ENCODE results near the gene FGG. TPM values are rescaled to one million over a fixed set of nuclear protein-coding genes. Genes with fewer than 3 reads are reported as not detected.

The FGG gene
- total and polyA plus RNA-seq, 2 donors (not counting 1 experiment from before 2014, with no cell fraction given), result not detected

DNA sequence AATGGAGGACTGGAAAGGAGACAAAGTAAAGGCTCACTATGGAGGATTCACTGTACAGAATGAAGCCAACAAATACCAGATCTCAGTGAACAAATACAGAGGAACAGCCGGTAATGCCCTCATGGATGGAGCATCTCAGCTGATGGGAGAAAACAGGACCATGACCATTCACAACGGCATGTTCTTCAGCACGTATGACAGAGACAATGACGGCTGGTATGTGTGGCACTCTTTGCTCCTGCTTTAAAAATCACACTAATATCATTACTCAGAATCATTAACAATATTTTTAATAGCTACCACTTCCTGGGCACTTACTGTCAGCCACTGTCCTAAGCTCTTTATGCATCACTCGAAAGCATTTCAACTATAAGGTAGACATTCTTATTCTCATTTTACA lies 42.9 kb downstream of the FGG start:
- Histone ChIP-seq H3K79me2 (ENCODE audit: control insufficient read depth, insufficient read depth, low read length) (no peaks in the 10 kb centered on the region), H3K4me3 (ENCODE audit: control extremely low read depth in 1 of 5, extremely low read depth in 1 of 5, insufficient read depth in 1 of 5, low read depth in 2 of 5, low read length in 4 of 5) (no peak overlapping the region), H2AFZ (ENCODE audit: insufficient read depth, low read depth, low read length, poor library complexity, severe bottlenecking) (no peak overlapping the region), H3K36me3 (replicated peaks in 1 of 2; ENCODE audit: control extremely low read depth in 1 of 2, control insufficient read depth in 1 of 2, extremely low read depth in 1 of 2, insufficient read depth in 2 of 2, low read length in 1 of 2) (no peaks in the 10 kb centered on the region), H4K20me1 (ENCODE audit: control insufficient read depth, insufficient read depth, low read length, poor library complexity, severe bottlenecking) (no peaks in the 10 kb centered on the region), H3K4me2 (replicated peaks; ENCODE audit: low read depth, low read length, poor library complexity, severe bottlenecking) (no peak overlapping the region), H3K9ac (ENCODE audit: low read length) (no peak overlapping the region), H3K9me3 (ENCODE audit: control extremely low read depth in 1 of 3, control insufficient read depth in 2 of 3, insufficient read depth in 1 of 3, low read length in 2 of 3) (no peaks in the 10 kb centered on the region), H3K27ac (ENCODE audit: low read length in 2 of 2) (no peak overlapping the region), H3K27me3 (replicated peaks in 1 of 4; ENCODE audit: control extremely low read depth in 1 of 4, control insufficient read depth in 3 of 4, insufficient read depth in 4 of 4, low read length in 3 of 4) (no peaks in the 10 kb centered on the region), H3K4me1 (ENCODE audit: control insufficient read depth in 2 of 2, insufficient read depth in 2 of 2, low read length in 2 of 2) (no peaks in the 10 kb centered on the region)
- ChIA-PET CTCF (interaction anchor here (1.6 to 2.3 kb wide), 2 partner anchors 10 to 17 kb away, joined by 3 to 8 read pairs; no protein-coding TSS in a partner anchor), POLR2A (no interaction called here)
- Mint-ChIP-seq H3K27me3 (peaks cover 21% of the 10 kb centered on the region), H3K4me1 (no peaks in the 10 kb centered on the region), H3K9me3 (ENCODE audit: insufficient read depth) (no peaks in the 10 kb centered on the region), H3K4me3 (no peak overlapping the region), H3K27ac (no peak overlapping the region)
- no peak for DNase-seq
- intact Hi-C loops (cut with micrococcal nuclease), result no loop called here
- TF ChIP-seq EZH2 (IDR thresholded peaks at IDR 0.05; ENCODE audit: borderline replicate concordance, insufficient read depth, low read depth, low read length, poor library complexity, severe bottlenecking), result no peak
- TF ChIP-seq, protein P1, sequence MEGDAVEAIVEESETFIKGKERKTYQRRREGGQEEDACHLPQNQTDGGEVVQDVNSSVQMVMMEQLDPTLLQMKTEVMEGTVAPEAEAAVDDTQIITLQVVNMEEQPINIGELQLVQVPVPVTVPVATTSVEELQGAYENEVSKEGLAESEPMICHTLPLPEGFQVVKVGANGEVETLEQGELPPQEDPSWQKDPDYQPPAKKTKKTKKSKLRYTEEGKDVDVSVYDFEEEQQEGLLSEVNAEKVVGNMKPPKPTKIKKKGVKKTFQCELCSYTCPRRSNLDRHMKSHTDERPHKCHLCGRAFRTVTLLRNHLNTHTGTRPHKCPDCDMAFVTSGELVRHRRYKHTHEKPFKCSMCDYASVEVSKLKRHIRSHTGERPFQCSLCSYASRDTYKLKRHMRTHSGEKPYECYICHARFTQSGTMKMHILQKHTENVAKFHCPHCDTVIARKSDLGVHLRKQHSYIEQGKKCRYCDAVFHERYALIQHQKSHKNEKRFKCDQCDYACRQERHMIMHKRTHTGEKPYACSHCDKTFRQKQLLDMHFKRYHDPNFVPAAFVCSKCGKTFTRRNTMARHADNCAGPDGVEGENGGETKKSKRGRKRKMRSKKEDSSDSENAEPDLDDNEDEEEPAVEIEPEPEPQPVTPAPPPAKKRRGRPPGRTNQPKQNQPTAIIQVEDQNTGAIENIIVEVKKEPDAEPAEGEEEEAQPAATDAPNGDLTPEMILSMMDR (IDR thresholded peaks at IDR 0.05), result no peak
- 87% methylated on average over 4 of the region's 5 CpGs for WGBS (ENCODE audit: insufficient coverage)
- ATAC-seq (ENCODE audit: low read depth), result no peak

DNA sequence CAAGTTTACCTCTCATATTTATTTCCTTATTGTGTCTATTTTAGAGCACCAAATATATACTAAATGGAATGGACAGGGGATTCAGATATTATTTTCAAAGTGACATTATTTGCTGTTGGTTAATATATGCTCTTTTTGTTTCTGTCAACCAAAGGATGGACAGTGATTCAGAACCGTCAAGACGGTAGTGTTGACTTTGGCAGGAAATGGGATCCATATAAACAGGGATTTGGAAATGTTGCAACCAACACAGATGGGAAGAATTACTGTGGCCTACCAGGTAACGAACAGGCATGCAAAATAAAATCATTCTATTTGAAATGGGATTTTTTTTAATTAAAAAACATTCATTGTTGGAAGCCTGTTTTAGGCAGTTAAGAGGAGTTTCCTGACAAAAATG lies 43.4 kb downstream of the FGG start:
- CTCF ChIA-PET, result interaction anchor here (1.6 to 2.3 kb wide), 2 partner anchors 10 to 17 kb away, joined by 3 to 8 read pairs; no protein-coding TSS in a partner anchor
- no peak for ATAC-seq (ENCODE audit: low read depth)
- H2AFZ ChIP-seq (ENCODE audit: insufficient read depth, low read depth, low read length, poor library complexity, severe bottlenecking), result no peak overlapping the region

More for the DNA sequence above, 43.4 kb downstream of the FGG start:
- Mint-ChIP-seq H3K27me3 (peaks cover 21% of the 10 kb centered on the region), H3K4me3 (no peak overlapping the region), H3K9me3 (ENCODE audit: insufficient read depth) (no peaks in the 10 kb centered on the region), H3K27ac (no peak overlapping the region), H3K4me1 (no peaks in the 10 kb centered on the region)
- POLR2A ChIA-PET, result no interaction called here
- no peak for TF ChIP-seq EZH2 (IDR thresholded peaks at IDR 0.05; ENCODE audit: borderline replicate concordance, insufficient read depth, low read depth, low read length, poor library complexity, severe bottlenecking)
- TF ChIP-seq, protein P1 (IDR thresholded peaks at IDR 0.05), result no peak
- no peaks in the 10 kb centered on the region for H3K36me3 ChIP-seq (replicated peaks in 1 of 2; ENCODE audit: control extremely low read depth in 1 of 2, control insufficient read depth in 1 of 2, extremely low read depth in 1 of 2, insufficient read depth in 2 of 2, low read length in 1 of 2)
- no peaks in the 10 kb centered on the region for H3K79me2 ChIP-seq (ENCODE audit: control insufficient read depth, insufficient read depth, low read length)
- H3K27ac ChIP-seq (ENCODE audit: low read length in 2 of 2), result no peak overlapping the region
- H3K4me3 ChIP-seq (ENCODE audit: control extremely low read depth in 1 of 5, extremely low read depth in 1 of 5, insufficient read depth in 1 of 5, low read depth in 2 of 5, low read length in 4 of 5), result no peak overlapping the region
- no peak for DNase-seq
- no peak overlapping the region for H3K9ac ChIP-seq (ENCODE audit: low read length)
- H3K4me1 ChIP-seq (ENCODE audit: control insufficient read depth in 2 of 2, insufficient read depth in 2 of 2, low read length in 2 of 2), result no peaks in the 10 kb centered on the region
- H3K4me2 ChIP-seq (replicated peaks; ENCODE audit: low read depth, low read length, poor library complexity, severe bottlenecking), result no peak overlapping the region
- no peaks in the 10 kb centered on the region for H3K9me3 ChIP-seq (ENCODE audit: control extremely low read depth in 1 of 3, control insufficient read depth in 2 of 3, insufficient read depth in 1 of 3, low read length in 2 of 3)
- no peaks in the 10 kb centered on the region for H4K20me1 ChIP-seq (ENCODE audit: control insufficient read depth, insufficient read depth, low read length, poor library complexity, severe bottlenecking)
- WGBS (ENCODE audit: insufficient coverage), result 32% methylated on average over 2 of the region's 3 CpGs
- intact Hi-C loops (cut with micrococcal nuclease), result no loop called here
- H3K27me3 ChIP-seq (replicated peaks in 1 of 4; ENCODE audit: control extremely low read depth in 1 of 4, control insufficient read depth in 3 of 4, insufficient read depth in 4 of 4, low read length in 3 of 4), result no peaks in the 10 kb centered on the region

Data from B cell (primary cell).